ENCODE measurements around the gene TTLL5. TPM values are rescaled to one million over a fixed set of nuclear protein-coding genes. Genes with fewer than 3 reads are reported as not detected.

TTLL5 gene
- total and polyA plus RNA-seq, 7 donors: 4.6 to 17.2 (median 9.1) TPM

- Histone ChIP-seq H3K27ac (no peak overlapping the region), H3K36me3 (ENCODE audit: insufficient read depth in 1 of 2, low read depth in 1 of 2) (peaks cover 0 to 2% of the 10 kb centered on the region in 2 donors), H3K4me1 (peaks cover 15% of the 10 kb centered on the region), H3K4me3 (no peak overlapping the region), H3K27me3 (ENCODE audit: insufficient read depth in 3 of 3, low read length in 2 of 3) (no peaks in the 10 kb centered on the region), H3K9me3 (no peaks in the 10 kb centered on the region)
- no peak for DNase-seq
- 62 to 66% (median 66%) methylated on average over 3 of the region's 3 CpGs for WGBS, 3 donors
- intact Hi-C loops (cut with DNase I): no loop called here
- ATAC-seq: no peak
- TF ChIP-seq, protein P1, sequence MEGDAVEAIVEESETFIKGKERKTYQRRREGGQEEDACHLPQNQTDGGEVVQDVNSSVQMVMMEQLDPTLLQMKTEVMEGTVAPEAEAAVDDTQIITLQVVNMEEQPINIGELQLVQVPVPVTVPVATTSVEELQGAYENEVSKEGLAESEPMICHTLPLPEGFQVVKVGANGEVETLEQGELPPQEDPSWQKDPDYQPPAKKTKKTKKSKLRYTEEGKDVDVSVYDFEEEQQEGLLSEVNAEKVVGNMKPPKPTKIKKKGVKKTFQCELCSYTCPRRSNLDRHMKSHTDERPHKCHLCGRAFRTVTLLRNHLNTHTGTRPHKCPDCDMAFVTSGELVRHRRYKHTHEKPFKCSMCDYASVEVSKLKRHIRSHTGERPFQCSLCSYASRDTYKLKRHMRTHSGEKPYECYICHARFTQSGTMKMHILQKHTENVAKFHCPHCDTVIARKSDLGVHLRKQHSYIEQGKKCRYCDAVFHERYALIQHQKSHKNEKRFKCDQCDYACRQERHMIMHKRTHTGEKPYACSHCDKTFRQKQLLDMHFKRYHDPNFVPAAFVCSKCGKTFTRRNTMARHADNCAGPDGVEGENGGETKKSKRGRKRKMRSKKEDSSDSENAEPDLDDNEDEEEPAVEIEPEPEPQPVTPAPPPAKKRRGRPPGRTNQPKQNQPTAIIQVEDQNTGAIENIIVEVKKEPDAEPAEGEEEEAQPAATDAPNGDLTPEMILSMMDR (IDR thresholded peaks at IDR 0.05): no peak
These were observed 164.1 kb downstream of the TTLL5 start for GRCh38 chr14:75825147-75825592.

DNA sequence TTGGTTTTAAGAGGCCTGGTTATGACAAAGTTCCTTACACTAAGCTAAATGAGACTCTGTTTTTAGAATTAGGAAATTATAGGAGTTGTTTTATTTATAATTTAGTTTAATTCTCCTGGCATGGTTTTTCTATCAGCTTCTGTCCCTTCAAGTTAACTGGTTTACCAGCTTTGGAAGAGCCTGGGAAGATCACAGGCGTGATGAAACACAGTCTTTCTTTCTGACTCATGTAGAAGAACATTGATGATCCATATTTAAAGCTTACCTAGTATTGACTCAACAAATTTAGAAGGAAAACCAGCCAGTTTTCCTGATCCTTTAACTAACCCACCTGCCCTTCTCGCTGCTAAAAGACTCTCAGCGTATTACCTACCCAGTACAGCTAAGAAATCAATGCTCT, 165.6 kb downstream of the TTLL5 start:
- H3K9me3 ChIP-seq: no peaks in the 10 kb centered on the region
- DNase-seq (no peak), ATAC-seq (no peak)
- 96% methylated on average over 3 of the region's 3 CpGs for WGBS, 3 donors
- TF ChIP-seq, protein P1 (IDR thresholded peaks at IDR 0.05): no peak
- H3K36me3 ChIP-seq (ENCODE audit: insufficient read depth in 1 of 2, low read depth in 1 of 2): no peaks in the 10 kb centered on the region
- intact Hi-C loops (cut with DNase I): no loop called here
- no peak overlapping the region for H3K4me3 ChIP-seq
- H3K27me3 ChIP-seq (ENCODE audit: insufficient read depth in 3 of 3, low read length in 2 of 3): no peaks in the 10 kb centered on the region
- H3K27ac ChIP-seq: no peak overlapping the region
- H3K4me1 ChIP-seq: peaks cover 15% of the 10 kb centered on the region

DNA sequence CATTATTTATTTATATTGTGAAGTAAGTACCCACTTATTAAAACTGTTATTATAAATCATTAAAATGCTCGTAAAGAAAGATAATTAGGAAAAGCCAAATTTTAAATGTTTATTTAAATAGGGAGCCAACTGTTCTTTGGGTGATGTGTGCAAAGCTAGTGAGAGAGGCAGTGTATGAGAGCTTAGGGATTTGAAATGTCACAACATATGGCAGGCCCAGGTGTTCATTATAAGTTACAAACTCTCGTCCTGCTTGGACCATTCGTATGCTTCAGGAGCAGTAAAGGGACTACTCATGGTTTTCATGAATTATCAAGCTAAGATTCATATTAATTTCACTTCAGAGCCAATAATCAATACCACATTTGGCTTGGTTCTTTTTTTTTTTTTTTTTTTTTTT, 166.3 kb downstream of the TTLL5 start:
- no peaks in the 10 kb centered on the region for H3K9me3 ChIP-seq
- WGBS, 3 donors: 97 to 100% (median 98%) methylated on average over 3 of the region's 3 CpGs
- TF ChIP-seq, protein P1 (IDR thresholded peaks at IDR 0.05): no peak
- peaks cover 9% of the 10 kb centered on the region for H3K4me1 ChIP-seq
- DNase-seq (no peak), ATAC-seq (no peak)
- no peak overlapping the region for H3K4me3 ChIP-seq
- H3K27ac ChIP-seq: no peak overlapping the region
- no peaks in the 10 kb centered on the region for H3K36me3 ChIP-seq (ENCODE audit: insufficient read depth in 1 of 2, low read depth in 1 of 2)
- intact Hi-C loops (cut with DNase I): no loop called here
- no peaks in the 10 kb centered on the region for H3K27me3 ChIP-seq (ENCODE audit: insufficient read depth in 3 of 3, low read length in 2 of 3)

- DNase-seq: no peak
- Histone ChIP-seq H3K27ac (no peak overlapping the region), H3K4me3 (no peak overlapping the region), H3K27me3 (ENCODE audit: insufficient read depth in 3 of 3, low read length in 2 of 3) (no peaks in the 10 kb centered on the region), H3K36me3 (ENCODE audit: insufficient read depth in 1 of 2, low read depth in 1 of 2) (no peaks in the 10 kb centered on the region), H3K9me3 (no peaks in the 10 kb centered on the region), H3K4me1 (no peaks in the 10 kb centered on the region)
- intact Hi-C loops (cut with DNase I): no loop called here
- TF ChIP-seq, protein P1 (IDR thresholded peaks at IDR 0.05): no peak
- ATAC-seq: no peak
- WGBS, 3 donors: 100% methylated on average over 1 of the region's 1 CpG
These were observed 168.3 kb downstream of the TTLL5 start for GRCh38 chr14:75829316-75829715.

DNA sequence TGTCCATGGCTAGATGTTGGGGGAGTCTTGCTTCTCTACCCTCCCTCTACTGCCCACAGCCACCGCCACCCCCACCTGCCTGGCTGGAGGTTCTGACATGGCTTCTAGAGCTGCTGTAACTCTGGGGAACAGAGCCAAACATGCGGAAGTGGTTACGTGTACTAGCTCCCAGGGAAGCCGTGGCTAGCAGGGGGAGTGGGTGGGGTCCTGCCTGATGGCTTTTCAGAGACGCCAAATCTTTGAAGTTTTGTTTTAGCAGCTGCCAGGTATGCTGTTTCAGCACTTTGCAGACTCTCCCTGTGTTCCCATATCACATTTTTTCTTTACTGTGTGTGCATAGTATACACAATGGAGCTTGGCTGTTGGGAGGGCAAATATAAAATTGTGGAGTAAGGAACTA, 170.4 kb downstream of the TTLL5 start:
- DNase-seq: peak; percentile 56 to 61
- Histone ChIP-seq H3K36me3 (ENCODE audit: insufficient read depth in 1 of 2, low read depth in 1 of 2) (no peaks in the 10 kb centered on the region), H3K27ac (no peak overlapping the region), H3K27me3 (ENCODE audit: insufficient read depth in 3 of 3, low read length in 2 of 3) (no peaks in the 10 kb centered on the region), H3K9me3 (no peaks in the 10 kb centered on the region), H3K4me1 (no peaks in the 10 kb centered on the region), H3K4me3 (no peak overlapping the region)
- WGBS, 3 donors: 37 to 62% (median 41%) methylated on average over 5 of the region's 5 CpGs
- intact Hi-C loops (cut with DNase I): no loop called here
- TF ChIP-seq, protein P1 (IDR thresholded peaks at IDR 0.05): no peak
- peak in 3 of 4 donors; percentile 68 to 82 (median 70) for ATAC-seq
